Effector CD8-positive, alpha-beta T cell (primary cell): ENCODE measurements around the gene PRKCB.

Experiments used
- DNase-seq: peaks from one replicate; lab custom pipeline; 2025; lab: John Stamatoyannopoulos, UW

The PRKCB gene

DNA sequence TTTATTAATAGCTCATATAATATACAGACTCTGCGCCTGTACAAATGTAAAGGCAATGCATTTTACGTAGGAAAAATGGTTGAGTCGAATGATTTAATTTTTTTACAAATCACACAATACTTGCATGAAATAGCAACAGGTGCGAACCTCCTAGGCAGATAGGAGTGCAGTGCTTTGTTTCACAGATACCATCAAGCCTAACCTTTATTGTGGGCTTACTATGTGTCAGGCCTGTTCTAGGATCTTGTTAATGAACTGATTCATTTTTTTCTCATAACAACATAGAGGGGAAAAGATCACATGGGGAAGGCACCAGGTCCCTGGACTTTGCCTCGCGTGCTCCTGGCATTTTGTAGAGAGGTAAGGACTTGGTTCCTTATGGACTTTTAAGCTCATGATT, 107.8 kb downstream of the PRKCB start:
- no peak for DNase-seq

DNA sequence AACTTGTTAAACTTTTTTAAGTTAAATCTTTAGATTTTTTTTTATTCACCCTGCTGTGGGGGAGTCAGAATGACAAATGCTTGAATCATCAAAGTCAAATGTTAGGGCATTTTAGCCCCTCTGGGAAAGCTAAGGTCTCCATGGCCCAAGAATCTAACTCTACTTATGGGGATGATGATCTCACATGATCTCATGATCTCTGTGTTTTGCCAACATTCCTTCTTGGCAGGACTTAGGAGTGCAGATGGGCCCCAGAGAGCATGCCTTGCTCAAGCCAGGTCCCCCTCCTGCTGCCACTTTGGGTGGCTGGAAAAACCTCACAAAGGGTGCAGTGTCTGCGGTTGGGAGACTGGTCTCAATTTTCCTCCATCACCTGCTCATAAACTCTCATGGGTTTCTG, 108.6 kb downstream of the PRKCB start:
- DNase-seq, result no peak

DNA sequence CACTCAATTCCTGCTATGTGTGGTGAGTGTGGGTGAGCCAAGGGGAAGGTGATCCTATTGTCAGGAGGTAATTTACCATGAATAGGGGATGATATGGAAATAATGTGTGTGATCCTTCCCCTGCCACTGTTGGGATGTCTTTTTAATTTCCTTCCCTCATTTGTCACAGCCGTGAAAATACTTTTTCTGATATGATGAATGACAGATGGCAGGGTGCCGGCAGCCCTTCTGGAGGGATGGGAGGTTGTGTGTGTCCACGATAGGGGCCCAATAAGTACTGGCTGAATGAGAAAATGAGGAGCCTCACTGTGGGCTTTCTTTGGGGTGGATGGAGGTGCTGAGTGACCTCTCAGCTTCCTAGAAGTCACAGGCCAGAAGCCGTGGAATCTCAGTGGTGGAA, 109.5 kb downstream of the PRKCB start:
- DNase-seq, result no peak

DNA sequence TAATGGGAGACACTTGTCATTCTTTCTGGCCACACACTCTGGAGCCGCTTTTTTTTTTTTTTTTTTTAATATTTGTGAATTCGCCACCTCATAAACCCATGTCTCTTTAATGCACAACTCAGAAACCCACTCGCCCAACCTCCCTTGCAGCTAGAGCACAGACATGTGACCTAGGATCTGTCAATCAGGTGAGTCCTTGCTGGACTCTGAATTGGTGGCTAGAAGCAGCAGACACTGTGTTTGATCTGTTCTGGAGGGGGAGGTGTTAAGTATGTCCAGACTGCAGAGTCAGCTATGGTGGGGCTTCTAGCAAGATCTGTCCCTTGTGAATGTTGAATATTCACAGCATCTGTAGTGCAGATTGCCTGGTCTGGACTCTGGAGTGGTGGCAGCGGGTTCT, 112.1 kb downstream of the PRKCB start:
- DNase-seq, result no peak

DNA sequence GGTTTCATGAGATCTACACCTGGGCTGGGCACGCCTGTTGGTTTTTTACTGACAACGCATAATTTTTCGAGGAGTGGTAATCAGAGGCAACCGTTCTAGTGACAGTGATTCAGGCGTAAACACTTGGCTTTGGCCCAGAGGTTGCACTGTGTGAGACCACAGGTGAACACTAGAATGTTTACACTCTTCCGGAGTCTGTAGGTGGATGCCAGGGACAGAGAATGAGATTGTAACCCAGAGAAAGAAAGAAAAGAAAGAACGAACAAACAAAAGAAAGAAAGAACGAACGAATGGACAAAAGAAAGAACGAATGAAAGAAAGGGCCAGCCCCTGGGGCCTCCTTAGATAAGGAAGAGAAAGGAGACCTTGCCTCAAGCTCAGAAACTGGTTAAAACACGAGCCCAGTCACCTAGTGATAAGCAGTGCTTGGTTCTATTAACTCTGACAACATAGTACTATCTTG, 113.2 kb downstream of the PRKCB start:
- peak; percentile 11 for DNase-seq

DNA sequence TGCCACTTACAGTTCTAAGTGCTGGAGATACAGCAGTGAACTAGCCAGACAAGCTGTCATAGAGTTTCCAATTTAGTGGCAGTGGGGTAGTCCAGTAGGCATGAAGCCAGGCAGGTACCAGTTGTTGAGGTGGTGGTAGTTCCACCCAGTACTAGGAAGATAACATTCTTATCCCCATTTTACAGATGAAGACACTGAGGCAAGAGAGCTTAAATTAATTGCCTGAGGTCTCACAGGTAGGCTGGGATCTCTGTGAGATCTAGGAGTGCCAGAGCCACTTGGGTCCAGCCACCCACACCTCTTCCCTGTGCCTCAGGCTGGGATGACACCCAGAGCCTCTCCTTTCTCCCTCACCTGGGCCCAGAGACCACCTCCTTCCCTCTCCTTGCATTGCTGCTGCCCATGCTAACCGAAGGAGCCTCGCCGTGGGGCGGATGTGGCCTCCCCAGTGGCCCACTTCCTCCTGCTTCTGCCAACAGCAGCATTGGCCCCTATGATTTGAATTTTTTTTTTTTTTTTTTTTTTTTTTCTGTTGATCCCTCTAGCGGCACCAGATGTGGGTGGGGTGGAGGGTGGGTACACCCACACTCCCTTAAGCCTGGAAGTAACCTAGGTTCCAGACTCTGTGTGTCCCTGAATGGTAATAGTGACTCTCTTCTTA, 114.0 kb downstream of the PRKCB start:
- DNase-seq, result peak; percentile 41

DNA sequence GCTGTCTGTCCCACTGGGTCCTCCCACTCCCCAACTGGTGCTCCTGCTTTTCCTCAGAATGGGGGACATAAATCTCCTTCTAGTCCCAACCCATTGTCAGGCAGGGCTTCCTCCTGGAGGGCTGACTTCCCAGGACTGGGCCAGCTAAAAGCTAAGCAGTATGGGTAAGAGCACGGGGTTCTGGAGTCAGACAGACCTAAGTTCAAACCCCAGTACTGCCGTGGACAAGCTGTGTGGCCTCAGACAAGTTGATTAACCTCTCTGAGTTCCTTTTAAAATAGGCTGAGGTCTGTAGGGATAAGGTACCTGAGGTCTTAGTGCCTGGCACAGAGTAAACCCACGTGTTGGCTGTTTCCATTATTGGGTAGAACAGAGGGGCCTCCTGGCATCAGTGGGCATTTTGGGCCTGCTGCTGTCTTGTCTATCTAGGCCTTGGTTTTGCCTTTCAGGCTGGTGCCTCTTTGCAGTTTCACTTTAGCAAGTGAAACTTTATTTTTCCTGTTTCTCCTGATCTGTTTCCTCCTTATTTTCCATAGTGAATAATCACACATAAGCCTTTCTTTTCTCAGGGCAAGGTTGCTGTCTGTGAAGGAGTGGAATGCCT, 114.6 kb downstream of the PRKCB start:
- no peak for DNase-seq

DNA sequence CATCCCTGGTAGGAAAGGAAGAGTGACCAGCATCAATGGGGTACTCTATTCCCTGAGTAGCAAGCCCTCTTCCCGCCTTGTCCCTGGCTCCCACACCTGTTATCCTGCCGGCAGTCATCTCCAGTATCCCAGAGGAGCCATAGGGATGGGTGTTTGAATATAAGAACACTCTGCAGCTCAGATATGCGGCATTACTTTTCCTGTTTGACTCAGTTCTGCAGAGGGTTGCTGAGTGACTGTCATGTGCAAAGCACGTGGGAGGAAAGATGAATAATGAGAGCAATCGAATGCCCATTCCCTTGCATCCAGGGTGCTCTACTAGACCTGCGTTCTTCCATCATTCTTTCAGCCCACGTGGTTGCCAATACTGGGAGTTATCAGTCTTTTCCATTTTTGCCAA, 115.1 kb downstream of the PRKCB start:
- no peak for DNase-seq

DNA sequence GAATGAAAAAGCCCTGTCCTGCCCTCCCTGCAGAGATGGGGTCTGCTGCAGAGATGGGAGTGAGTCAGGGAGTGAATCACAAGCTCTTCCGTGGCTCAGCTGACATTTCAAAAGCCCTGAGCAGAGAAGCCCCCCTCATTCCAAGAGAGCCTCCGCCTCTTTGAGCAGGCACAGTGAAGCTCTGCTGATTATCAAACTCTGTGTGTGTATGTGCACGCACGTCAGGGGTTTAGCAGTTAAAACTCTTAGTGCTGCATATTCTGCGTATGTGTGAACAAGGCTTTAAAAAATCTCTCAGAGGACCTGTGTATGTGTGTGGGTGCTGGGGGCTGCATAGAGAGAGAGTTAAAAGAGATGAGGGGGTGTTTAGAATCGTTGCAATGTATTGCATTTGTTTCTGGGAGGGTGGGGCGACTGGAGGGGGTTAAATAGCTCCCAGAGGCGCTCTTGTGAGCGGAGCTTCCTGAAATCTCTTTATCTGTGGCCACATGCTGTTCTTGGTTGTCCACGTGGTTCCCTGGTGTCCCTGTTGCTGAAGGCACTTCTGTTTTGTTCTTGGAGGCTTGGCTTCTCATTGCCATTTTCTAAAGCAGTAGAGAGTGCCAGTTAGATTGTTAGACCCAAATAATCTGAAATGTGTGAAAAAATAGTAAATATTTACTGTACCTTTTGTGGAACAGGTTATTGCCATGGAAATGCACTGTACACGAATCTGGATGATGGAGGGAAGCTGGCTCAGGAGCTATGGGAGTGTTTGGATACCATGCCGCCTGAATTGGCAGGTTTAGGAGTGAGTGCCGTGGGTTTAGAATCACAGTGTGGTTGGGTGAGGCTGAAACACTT, 116.6 kb downstream of the PRKCB start:
- no peak for DNase-seq

DNA sequence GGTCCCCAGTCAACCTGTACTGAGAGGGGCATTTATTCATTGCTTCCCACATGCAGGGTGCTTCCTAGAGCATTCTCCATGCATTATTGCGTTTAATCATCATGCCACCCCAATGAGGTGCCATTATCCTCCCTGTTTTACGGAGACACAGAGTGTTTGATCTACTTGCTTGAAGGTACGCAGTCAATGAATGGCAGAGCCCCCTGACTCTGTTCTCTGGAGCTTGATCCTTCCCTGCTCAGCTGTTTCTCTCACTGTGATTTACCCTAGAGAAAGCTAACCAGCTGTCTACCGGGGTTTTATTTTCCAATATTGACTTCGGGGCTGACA, 117.2 kb downstream of the PRKCB start:
- DNase-seq, result no peak

DNA sequence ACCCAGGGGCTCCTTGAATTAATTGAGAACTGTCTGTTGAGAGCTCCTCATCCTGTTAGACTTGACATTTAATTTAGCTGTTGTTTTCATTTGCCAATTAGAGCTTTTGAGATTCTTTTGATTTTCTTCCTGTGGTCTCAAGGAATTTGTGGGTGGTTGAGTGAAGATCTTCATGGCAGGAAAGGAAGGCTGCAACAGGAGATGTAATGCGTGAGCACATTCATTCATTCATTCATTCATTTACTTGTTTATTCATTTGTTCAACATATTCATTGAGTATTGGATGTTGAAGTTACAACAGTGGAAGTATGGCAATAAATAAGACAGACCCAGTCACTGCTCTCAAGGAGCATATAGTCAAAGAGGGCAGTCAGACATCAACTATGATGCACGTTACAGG, 117.7 kb downstream of the PRKCB start:
- no peak for DNase-seq

DNA sequence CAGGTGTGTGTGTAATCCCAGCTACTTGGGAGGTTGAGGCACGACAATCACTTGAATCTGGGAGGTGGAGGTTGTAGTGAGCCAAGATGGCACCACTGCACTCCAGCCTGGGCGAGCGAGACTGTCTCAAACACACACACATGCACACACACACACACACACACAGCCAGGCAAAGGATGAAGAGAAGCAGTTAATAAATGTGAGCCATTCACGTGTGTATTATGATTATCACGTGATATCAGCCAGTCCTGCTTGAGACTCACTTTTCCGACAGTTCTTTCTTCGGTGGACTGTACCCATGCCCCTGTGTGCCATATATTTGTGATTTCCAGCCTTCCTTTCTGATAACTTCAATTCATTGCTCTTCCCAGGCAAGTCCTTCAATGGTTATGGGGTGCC, 119.3 kb downstream of the PRKCB start:
- no peak for DNase-seq

DNA sequence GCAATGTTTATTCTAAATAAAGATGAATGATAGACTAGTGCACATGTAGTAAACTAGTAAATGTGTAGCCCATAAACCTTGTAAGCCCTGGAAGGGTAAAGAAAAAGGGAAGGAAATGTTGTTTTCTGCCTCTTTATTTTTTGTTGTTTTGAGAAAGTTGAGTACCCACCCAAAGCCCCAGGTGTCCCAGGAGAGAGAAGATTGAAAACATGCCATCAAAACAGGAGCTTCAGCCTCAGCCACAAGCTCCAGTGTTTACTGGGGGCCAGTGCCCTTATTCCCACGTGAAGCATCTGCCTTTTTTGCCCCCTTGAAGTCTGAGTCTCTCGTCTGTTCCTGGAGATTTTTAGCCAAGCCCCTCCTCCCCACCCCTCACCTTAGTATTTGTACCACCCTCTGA, 121.5 kb downstream of the PRKCB start:
- DNase-seq, result no peak

DNA sequence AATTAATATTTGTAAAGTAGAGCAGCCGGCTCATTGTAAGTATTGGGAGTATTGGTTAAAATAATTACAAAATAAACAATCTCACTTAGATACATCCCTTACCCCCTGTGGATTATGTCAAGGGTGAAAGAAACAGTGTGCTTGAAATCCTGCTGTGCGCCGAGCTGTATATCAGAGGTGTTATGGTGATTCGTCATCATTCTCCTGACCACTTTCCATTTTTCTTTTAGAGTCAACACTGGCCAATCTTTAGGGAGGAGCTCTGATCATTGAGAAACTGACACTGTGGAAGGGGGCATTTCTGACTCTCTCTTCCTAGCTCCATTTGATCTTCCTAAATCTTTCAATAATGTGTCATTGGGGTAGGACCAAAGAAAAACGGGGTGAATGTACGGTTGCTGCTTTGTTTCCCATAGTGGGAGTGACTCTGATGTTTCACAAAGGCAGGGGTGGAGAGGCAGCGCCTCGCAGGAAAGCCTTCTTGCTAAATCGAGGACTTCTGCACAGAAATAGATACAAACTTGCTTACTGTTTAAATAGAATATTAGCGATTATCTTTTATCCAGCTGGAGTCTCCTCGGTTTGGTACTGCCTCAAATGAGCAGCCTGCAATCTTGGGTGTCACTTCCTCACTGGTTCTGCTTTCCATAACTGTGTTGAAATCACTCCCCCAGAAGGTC, 123.4 kb downstream of the PRKCB start:
- no peak for DNase-seq

DNA sequence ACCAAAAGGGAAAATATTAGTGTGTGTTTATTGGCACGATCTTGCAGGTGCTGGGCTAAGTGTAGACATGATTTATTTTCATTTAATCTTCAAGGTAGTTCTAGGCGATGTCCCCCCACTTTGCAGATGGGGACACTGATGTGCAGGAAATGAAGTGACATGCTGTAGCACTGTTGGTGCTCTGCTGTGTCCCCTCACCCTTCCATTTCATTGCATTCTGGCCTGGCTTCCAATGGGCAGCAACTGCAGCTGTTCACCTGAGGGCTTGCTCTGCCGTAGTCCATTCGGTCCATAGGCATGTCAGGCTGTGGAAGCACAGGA, 123.9 kb downstream of the PRKCB start:
- DNase-seq, result no peak

DNA sequence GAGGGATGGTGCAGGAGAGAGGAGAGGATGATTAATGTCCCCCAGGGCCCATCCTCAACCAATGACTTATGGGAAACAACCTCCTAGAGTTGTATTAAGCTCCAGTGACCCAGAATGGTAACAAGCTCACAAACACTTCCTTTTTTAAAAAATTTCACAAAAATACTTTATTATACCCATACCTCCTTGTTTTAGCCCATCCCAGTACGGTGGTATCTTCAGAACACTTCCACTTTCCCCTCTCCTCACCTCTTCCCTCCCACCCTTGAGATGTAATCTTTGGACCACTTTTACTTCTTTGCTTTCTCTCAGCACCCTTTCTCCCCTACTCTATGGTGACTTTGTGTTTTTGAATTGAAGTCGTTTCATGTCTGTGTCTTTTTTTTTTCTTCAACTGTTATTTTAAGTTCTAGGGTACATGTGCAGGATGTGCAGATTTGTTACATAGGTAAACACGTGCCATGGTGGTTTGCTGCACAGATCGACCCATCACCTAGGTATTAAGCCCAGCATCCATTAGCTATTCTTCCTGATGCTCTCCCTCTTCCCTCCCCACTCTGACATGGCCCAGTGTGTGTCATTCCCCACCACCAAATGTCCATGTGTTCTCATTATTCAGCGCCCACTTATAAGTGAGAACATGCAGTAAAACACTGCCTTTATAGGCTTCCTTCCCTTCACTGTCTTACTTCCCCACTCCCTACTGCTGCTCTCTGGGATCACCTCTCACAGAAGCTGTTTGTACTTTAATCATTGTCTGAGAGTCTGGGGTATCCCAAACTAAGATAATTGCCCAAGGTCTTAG, 124.5 kb downstream of the PRKCB start:
- no peak for DNase-seq

DNA sequence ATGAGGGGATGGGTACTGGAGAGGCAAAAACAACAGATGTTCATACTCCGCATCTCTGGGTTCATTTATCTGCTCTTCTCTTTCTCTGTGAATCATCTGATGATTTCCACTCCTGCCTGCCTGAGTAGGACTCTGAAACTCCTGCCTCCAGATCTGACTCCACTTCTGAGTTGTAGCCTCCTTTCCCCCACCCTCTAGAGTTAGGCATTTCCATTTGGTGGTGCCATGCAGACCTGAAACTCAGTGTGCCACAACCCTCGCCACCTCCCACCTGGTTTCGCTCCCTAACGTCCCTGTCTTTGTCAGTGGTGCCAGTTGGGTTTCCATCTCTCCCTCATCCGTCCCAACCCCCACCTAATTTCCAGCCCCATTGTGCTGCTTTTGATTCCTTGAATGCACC, 126.2 kb downstream of the PRKCB start:
- no peak for DNase-seq

DNA sequence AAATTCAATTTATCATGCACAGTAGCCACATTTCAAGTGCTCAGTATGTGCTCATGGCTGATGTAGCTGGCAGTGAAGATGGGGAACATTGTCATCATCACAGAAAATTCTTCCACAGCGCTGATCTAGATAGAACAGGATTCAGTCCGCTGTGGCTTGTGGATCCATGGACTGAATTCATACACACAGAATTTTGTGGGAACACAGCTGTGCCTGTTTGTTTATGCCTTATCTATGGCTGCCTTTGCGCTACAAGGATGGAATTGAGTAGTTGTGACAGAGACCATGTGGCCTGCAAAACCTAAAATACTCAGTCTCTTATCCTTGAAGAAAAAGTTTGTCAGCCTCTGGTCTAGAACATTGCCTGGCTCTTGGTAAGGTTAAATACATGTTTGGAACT, 128.4 kb downstream of the PRKCB start:
- DNase-seq, result no peak

DNA sequence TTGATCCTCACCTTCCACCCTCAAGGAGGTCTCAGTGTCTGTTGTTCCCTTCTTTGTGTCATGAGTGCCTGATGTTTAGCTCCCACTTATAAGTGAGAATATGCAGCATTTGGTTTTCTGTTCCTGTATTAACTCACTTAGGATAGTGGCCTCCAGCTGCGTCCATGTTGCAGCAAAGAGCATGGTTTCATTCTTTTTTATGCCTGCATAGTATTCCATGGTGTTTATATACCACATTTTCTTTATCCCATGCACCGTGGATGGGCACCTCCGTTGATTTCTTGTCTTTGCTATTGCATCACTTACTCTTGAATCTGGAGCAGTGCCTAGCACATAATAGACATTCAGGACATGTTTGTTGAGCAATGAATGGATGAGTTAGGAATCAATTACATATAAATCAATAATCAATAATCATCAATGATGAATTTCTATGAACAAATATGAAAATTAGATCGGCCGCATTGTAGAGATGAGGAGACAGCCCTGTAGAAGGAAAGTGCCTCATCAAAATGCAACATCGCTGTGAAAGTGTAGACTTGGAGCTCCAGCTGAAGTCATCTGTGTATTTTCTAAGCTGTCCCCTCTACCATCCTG, 129.5 kb downstream of the PRKCB start:
- no peak for DNase-seq

DNA sequence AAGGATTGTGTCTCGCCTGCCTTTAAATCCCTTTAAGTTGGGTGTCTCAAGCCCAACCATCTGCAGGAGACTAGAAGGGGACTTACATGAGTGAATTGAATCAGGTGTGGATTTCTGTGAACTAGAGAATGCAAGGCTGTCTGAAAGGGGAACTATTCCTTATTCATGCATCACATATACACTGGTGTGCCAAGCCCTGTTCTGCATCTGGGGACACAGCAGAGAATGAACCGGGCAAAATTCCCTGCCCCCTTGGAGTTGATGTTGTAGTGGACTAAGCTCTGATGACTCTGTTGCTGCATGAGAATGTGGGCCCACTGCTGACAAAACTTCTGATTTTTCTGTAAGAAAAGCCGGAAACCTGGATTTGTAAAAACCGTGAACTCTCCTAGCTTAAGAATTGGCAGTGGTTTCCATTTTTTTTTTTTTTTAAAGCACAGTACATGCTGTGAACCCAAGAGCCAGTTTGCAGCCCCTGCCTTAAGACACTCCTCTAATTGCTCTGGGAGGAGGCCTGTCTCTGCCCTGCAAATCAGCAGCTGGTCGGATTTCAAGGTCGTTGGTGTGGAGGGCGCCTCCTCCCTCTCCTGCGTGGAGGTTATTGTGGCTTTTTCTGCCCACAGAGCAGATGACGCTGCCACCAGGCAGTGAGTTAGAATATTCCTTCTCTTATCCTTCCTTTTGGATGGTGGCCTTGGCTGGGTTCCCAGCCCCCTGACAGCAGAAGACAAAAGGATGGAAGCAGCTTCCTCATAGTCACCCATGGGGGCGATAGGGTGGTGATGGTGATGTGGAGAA, 131.0 kb downstream of the PRKCB start:
- no peak for DNase-seq

DNA sequence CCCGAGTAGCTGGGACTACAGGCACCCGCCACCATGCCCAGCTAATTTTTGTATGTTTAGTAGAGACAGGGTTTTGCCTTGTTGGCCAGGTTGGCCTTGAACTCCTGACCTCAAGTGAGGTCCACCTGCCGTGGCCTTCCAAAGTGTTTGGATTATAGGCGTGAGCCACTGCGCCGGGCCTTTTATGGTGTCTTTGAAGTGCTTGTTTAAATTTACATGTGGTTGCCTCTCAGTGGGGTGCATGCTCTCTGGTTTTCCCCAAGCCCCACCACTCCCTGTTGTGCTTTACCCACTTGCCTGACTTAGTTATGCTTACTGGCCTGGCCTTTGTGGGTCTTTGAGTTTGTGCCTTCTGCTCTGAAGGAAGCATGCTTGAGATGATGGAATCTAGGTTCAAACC, 132.0 kb downstream of the PRKCB start:
- no peak for DNase-seq
